ENCODE data around the gene CHCHD3.
"Not testable (repeated sequence)": the region's sequence is repeated elsewhere in the genome, so short reads cannot be mapped to it uniquely, and the experiment has no call there.

Gene CHCHD3

GRCh38 chr7:132897093-132897687, 184.7 kb downstream of the CHCHD3 start:
- DNase-seq: no peak

- no peak for DNase-seq
These were observed 186.7 kb downstream of the CHCHD3 start for GRCh38 chr7:132895231-132895630.

GRCh38 chr7:132893560-132893959, 188.3 kb downstream of the CHCHD3 start:
- no peak for DNase-seq

GRCh38 chr7:132892744-132893143, 189.1 kb downstream of the CHCHD3 start:
- not testable (repeated sequence) for DNase-seq

- DNase-seq: no peak
These were observed 190.3 kb downstream of the CHCHD3 start for GRCh38 chr7:132891554-132891953.

- no peak for DNase-seq
These were observed 199.0 kb downstream of the CHCHD3 start for GRCh38 chr7:132882714-132883428.

GRCh38 chr7:132881317-132881716, 200.6 kb downstream of the CHCHD3 start:
- no peak for DNase-seq

GRCh38 chr7:132879579-132879978, 202.3 kb downstream of the CHCHD3 start:
- DNase-seq: no peak

GRCh38 chr7:132878204-132878919, 203.5 kb downstream of the CHCHD3 start:
- no peak for DNase-seq

- no peak for DNase-seq
These were observed 204.3 kb downstream of the CHCHD3 start for GRCh38 chr7:132877573-132877972.

- DNase-seq: no peak
These were observed 205.3 kb downstream of the CHCHD3 start for GRCh38 chr7:132876576-132876975.

- no peak for DNase-seq
These were observed 209.9 kb downstream of the CHCHD3 start for GRCh38 chr7:132872034-132872433.

- DNase-seq: no peak
These were observed 210.5 kb downstream of the CHCHD3 start for GRCh38 chr7:132871419-132871818.

GRCh38 chr7:132869166-132869861, 212.6 kb downstream of the CHCHD3 start:
- DNase-seq: peak; percentile 8

- DNase-seq: no peak
These were observed 215.3 kb downstream of the CHCHD3 start for GRCh38 chr7:132866551-132866950.

GRCh38 chr7:132866144-132866531, 215.8 kb downstream of the CHCHD3 start:
- peak; percentile 65 for DNase-seq

- DNase-seq: peak; percentile 92
These were observed 216.3 kb downstream of the CHCHD3 start for GRCh38 chr7:132865366-132866143.

GRCh38 chr7:132861940-132862554, 219.8 kb downstream of the CHCHD3 start:
- no peak for DNase-seq

GRCh38 chr7:132861424-132861823, 220.5 kb downstream of the CHCHD3 start:
- DNase-seq: no peak

GRCh38 chr7:132859199-132859598, 222.7 kb downstream of the CHCHD3 start:
- no peak for DNase-seq

- no peak for DNase-seq
These were observed 223.1 kb downstream of the CHCHD3 start for GRCh38 chr7:132858760-132859159.

GRCh38 chr7:132858251-132858650, 223.6 kb downstream of the CHCHD3 start:
- DNase-seq: no peak

Data from EL (cell line).